Measurements from ENCODE around the gene CTDSPL2. TPM values are rescaled to one million over a fixed set of nuclear protein-coding genes. Genes with fewer than 3 reads are reported as not detected.

Gene CTDSPL2
- total and polyA plus RNA-seq, 2 experiments from 2014 or later: 42.2 to 86.2 TPM

DNA sequence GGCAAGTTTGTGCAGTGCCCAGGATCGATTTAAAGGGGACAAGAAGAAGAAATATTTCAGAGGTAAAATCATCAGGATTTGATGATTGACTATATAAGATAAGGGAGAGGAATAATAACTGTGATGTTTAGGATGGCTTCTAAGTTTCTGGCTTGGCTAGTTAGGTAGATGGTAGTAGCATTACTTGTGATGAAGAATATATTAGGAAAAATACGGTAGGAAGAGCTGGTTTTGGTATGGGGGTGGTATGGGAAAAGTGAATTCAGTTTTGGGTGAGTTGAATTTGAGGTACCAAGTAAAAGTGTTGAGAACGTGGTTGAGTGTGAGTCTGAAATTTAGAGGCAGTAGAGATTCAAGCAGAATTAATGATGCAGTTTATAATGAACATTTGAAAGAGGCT is 11.0 kb downstream of the CTDSPL2 start:
- H3K9me2 ChIP-seq (ENCODE audit: insufficient read depth): no peaks in the 10 kb centered on the region

More for the DNA sequence above, 11.0 kb downstream of the CTDSPL2 start:
- H3K9me3 Mint-ChIP-seq: peaks cover 4% of the 10 kb centered on the region; the same call in 1 of the 3 replicates
- 0 out of 2 replicates have a peak, but pooled peaks cover 7% of the 10 kb centered on the region for H3F3A ChIP-seq (replicated peaks; ENCODE audit: low read depth)
- no peaks in the 10 kb centered on the region for H3K27me3 ChIP-seq (ENCODE audit: insufficient read depth)
- ATAC-seq: no peak
- H3K4me1 Mint-ChIP-seq: peaks cover 36% of the 10 kb centered on the region
- H3K27ac ChIP-seq (ENCODE audit: low read depth): no peak overlapping the region
- H3K79me2 ChIP-seq (replicated peaks; ENCODE audit: insufficient read depth): peaks cover 100% of the 10 kb centered on the region
- H3K4me3 Mint-ChIP-seq: no peak overlapping the region
- H3K4me3 ChIP-seq: 0 out of 2 replicates have a peak overlapping the region, but pooled peaks have one; percentile 7
- no peaks in the 10 kb centered on the region for H3K36me3 ChIP-seq (ENCODE audit: insufficient read depth)
- peaks cover 43% of the 10 kb centered on the region for H3K4me1 ChIP-seq (ENCODE audit: insufficient read depth)
- no peaks in the 10 kb centered on the region for H3K27me3 Mint-ChIP-seq (ENCODE audit: insufficient read depth, low read depth, poor library complexity)
- H2AFZ ChIP-seq: no peak overlapping the region
- no peak for DNase-seq (ENCODE audit: low spot score)
- peaks cover 9% of the 10 kb centered on the region; the same call in 2 of the 3 replicates for H3K36me3 Mint-ChIP-seq (ENCODE audit: low read depth)
- H4K20me1 ChIP-seq (replicated peaks; ENCODE audit: insufficient read depth): peaks cover 71% of the 10 kb centered on the region
- H3K4me2 ChIP-seq: peak overlapping the region; percentile 13
- peak overlapping the region; percentile 5; the same call in 1 of the 2 replicates for H3K27ac Mint-ChIP-seq
- TF ChIP-seq CREB1 (CRISPR knock-in tag; IDR thresholded peaks at IDR 0.05; ENCODE audit: low read depth) (no peak), STAT1 (IDR thresholded peaks at IDR 0.05; ENCODE audit: unreplicated experiment) (no peak), NANOG (IDR thresholded peaks at IDR 0.05; ENCODE audit: borderline replicate concordance) (no peak), EZH2 (IDR thresholded peaks at IDR 0.05; ENCODE audit: low read depth, unreplicated experiment) (no peak), ZNF114 (CRISPR knock-in tag; IDR thresholded peaks at IDR 0.05) (no peak), POLR2AphosphoS5 (IDR thresholded peaks at IDR 0.05; ENCODE audit: low read depth) (no peak), JUNB (IDR thresholded peaks at IDR 0.05; ENCODE audit: unreplicated experiment) (no peak), CTCF (conservative IDR thresholded peaks at IDR 0.05; ENCODE audit: low read depth in 2 of 2) (no peak), EZH2phosphoT487 (IDR thresholded peaks at IDR 0.05; ENCODE audit: unreplicated experiment) (no peak), REST (IDR thresholded peaks at IDR 0.05; ENCODE audit: unreplicated experiment) (no peak), ZNF331 (CRISPR knock-in tag; IDR thresholded peaks at IDR 0.05; ENCODE audit: low read depth) (no peak)
- TF ChIP-seq, protein P1, sequence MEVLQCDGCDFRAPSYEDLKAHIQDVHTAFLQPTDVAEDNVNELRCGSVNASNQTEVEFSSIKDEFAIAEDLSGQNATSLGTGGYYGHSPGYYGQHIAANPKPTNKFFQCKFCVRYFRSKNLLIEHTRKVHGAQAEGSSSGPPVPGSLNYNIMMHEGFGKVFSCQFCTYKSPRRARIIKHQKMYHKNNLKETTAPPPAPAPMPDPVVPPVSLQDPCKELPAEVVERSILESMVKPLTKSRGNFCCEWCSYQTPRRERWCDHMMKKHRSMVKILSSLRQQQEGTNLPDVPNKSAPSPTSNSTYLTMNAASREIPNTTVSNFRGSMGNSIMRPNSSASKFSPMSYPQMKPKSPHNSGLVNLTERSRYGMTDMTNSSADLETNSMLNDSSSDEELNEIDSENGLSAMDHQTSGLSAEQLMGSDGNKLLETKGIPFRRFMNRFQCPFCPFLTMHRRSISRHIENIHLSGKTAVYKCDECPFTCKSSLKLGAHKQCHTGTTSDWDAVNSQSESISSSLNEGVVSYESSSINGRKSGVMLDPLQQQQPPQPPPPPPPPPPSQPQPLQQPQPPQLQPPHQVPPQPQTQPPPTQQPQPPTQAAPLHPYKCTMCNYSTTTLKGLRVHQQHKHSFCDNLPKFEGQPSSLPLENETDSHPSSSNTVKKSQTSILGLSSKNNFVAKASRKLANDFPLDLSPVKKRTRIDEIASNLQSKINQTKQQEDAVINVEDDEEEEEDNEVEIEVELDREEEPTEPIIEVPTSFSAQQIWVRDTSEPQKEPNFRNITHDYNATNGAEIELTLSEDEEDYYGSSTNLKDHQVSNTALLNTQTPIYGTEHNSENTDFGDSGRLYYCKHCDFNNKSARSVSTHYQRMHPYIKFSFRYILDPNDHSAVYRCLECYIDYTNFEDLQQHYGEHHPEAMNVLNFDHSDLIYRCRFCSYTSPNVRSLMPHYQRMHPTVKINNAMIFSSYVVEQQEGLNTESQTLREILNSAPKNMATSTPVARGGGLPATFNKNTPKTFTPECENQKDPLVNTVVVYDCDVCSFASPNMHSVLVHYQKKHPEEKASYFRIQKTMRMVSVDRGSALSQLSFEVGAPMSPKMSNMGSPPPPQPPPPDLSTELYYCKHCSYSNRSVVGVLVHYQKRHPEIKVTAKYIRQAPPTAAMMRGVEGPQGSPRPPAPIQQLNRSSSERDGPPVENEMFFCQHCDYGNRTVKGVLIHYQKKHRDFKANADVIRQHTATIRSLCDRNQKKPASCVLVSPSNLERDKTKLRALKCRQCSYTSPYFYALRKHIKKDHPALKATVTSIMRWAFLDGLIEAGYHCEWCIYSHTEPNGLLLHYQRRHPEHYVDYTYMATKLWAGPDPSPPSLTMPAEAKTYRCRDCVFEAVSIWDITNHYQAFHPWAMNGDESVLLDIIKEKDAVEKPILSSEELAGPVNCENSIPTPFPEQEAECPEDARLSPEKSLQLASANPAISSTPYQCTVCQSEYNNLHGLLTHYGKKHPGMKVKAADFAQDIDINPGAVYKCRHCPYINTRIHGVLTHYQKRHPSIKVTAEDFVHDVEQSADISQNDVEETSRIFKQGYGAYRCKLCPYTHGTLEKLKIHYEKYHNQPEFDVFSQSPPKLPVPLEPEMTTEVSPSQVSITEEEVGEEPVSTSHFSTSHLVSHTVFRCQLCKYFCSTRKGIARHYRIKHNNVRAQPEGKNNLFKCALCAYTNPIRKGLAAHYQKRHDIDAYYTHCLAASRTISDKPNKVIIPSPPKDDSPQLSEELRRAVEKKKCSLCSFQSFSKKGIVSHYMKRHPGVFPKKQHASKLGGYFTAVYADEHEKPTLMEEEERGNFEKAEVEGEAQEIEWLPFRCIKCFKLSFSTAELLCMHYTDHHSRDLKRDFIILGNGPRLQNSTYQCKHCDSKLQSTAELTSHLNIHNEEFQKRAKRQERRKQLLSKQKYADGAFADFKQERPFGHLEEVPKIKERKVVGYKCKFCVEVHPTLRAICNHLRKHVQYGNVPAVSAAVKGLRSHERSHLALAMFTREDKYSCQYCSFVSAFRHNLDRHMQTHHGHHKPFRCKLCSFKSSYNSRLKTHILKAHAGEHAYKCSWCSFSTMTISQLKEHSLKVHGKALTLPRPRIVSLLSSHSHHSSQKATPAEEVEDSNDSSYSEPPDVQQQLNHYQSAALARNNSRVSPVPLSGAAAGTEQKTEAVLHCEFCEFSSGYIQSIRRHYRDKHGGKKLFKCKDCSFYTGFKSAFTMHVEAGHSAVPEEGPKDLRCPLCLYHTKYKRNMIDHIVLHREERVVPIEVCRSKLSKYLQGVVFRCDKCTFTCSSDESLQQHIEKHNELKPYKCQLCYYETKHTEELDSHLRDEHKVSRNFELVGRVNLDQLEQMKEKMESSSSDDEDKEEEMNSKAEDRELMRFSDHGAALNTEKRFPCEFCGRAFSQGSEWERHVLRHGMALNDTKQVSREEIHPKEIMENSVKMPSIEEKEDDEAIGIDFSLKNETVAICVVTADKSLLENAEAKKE (CRISPR knock-in tag; IDR thresholded peaks at IDR 0.05): no peak
- TF ChIP-seq, protein P2, sequence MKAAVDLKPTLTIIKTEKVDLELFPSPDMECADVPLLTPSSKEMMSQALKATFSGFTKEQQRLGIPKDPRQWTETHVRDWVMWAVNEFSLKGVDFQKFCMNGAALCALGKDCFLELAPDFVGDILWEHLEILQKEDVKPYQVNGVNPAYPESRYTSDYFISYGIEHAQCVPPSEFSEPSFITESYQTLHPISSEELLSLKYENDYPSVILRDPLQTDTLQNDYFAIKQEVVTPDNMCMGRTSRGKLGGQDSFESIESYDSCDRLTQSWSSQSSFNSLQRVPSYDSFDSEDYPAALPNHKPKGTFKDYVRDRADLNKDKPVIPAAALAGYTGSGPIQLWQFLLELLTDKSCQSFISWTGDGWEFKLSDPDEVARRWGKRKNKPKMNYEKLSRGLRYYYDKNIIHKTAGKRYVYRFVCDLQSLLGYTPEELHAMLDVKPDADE (IDR thresholded peaks at IDR 0.05): no peak
